OCI-LY7 (cell line): ENCODE measurements around the gene RPP25L. TPM values are rescaled to one million over a fixed set of nuclear protein-coding genes. Genes with fewer than 3 reads are reported as not detected.

Experiments
- BruUV-seq: library from RNA; stranded (reverse); fragments of 400-500 nt; replicated peaks from 2 replicates; lab custom pipeline; 2021; lab: Mats Ljungman, UMichigan
- CTCF ChIA-PET: fragments of 300-600 bp; sonication (Branson Sonifier 250); formaldehyde crosslinking; loops from one replicate; lab custom pipeline; 2022; ENCODE audit warnings: antibody characterized with exemption; ENCODE audit not compliant: unreplicated experiment; lab: Charles Lee
- POLR2A ChIA-PET: fragments of 300-600 bp; sonication (Branson Sonifier 250); formaldehyde crosslinking; loops from one replicate; lab custom pipeline; 2022; ENCODE audit warnings: antibody characterized with exemption; lab: Charles Lee
- DNase-seq: peaks from one replicate; pipeline ENCODE4 v3.0.0-alpha.2; 2015; ENCODE audit warnings: low spot score
- H2AFZ ChIP-seq: fragments of 200-600 bp; sonication (generic), shearing (Covaris generic); 2 replicates; pipeline ENCODE4 v1.6.1; 2014; ENCODE audit warnings: mild to moderate bottlenecking, antibody characterized with exemption, low read length, moderate library complexity
- H3K27ac ChIP-seq: fragments of 200-600 bp; sonication (generic); 2 replicates; pipeline ENCODE4 v1.5.1; 2014; ENCODE audit warnings: mixed run types, low read depth, mild to moderate bottlenecking, moderate library complexity, low read length, inconsistent platforms; ENCODE audit not compliant: poor library complexity, severe bottlenecking
- H3K36me3 ChIP-seq: fragments of 200-600 bp; sonication (generic); 2 replicates; pipeline ENCODE4 v1.6.1; 2014; ENCODE audit warnings: mild to moderate bottlenecking, antibody characterized with exemption, low read length, moderate library complexity, mixed read lengths; ENCODE audit not compliant: insufficient read depth
- H3K4me1 ChIP-seq: fragments of 200-600 bp; sonication (generic); 2 replicates; pipeline ENCODE4 v1.5.1; 2014; ENCODE audit warnings: mild to moderate bottlenecking, low read length; ENCODE audit not compliant: insufficient read depth, poor library complexity, severe bottlenecking
- H3K4me2 ChIP-seq: fragments of 200-600 bp; sonication (generic); 2 replicates; pipeline ENCODE4 v1.6.1; 2014; ENCODE audit warnings: mild to moderate bottlenecking, low read length
- H3K4me3 ChIP-seq: fragments of 200-600 bp; sonication (generic); 2 replicates; pipeline ENCODE4 v1.5.1; 2014; ENCODE audit warnings: mild to moderate bottlenecking, low read depth, low read length; ENCODE audit not compliant: poor library complexity, severe bottlenecking
- H3K79me2 ChIP-seq: fragments of 200-600 bp; sonication (generic); 2 replicates; pipeline ENCODE4 v1.6.1; 2016; ENCODE audit warnings: low read depth, mild to moderate bottlenecking, low read length, moderate library complexity, mixed read lengths; ENCODE audit not compliant: insufficient read depth
- H3K9me2 ChIP-seq: fragments of 200-600 bp; sonication (generic); 2 replicates; pipeline ENCODE4 v1.6.1; 2016; ENCODE audit warnings: mild to moderate bottlenecking, low read length, mixed read lengths; ENCODE audit not compliant: insufficient read depth
- H3K9me3 ChIP-seq: fragments of 200-600 bp; sonication (generic); 2 replicates; pipeline ENCODE4 v1.6.1; 2014; ENCODE audit warnings: mild to moderate bottlenecking, mixed run types, low read length, mixed read lengths
- H4K20me1 ChIP-seq: fragments of 200-600 bp; sonication (generic); 2 replicates; pipeline ENCODE4 v1.6.1; 2014; ENCODE audit warnings: mild to moderate bottlenecking, antibody characterized with exemption, low read length, moderate library complexity, mixed read lengths; ENCODE audit not compliant: insufficient read depth
- CTCF ChIP-seq: fragments of 200-600 bp; sonication (generic); conservative IDR thresholded peaks from 2 replicates; pipeline ENCODE4 v1.5.1; 2014; ENCODE audit warnings: mild to moderate bottlenecking, antibody characterized with exemption, low read length, moderate library complexity, mixed read lengths
- EZH2phosphoT487 ChIP-seq: fragments of 200-600 bp; sonication (generic); IDR thresholded peaks from 2 replicates; pipeline ENCODE4 v1.6.1; 2018; ENCODE audit warnings: low read depth, borderline replicate concordance, mild to moderate bottlenecking, mixed run types, antibody characterized with exemption, low read length, moderate library complexity, mixed read lengths
- intact Hi-C: fragments of 100-400 bp; cut with micrococcal nuclease; formaldehyde crosslinking; loops from one replicate; pipeline ENCODE4 v1.10.0; 2022; ENCODE audit not compliant: unreplicated experiment
- total RNA-seq, 2 experiments: library from RNA; depleted of rRNA in 1 of 2; stranded (reverse); fragments of >200 nt in 1 of 2; shearing (Covaris generic) in 1 of 2; gene quantifications; 2 replicates each; pipeline ENCODE4 v1.2.3, GENCODE V29; 2014 to 2022

The RPP25L gene
- total RNA-seq, 2 experiments from 2014 or later: 33.7 to 40.3 TPM

DNA sequence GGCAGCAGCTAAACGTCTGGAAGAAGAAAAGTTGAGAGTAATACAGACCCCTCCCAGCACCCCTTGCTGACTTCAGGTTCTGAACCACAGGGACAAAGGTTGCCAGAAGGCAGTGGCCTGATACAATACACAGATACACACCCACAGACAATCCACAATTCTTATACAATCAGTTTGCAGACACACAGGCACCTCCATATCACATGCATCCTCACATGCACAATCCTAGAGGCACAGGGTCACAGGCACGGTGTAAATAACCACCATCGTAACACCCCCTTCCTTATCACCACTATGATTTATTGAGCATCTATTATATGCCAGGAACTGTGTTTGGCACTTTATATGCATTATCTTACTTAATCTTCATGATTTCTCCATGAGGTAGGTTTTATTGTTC is 30.6 kb downstream of the RPP25L start:
- Histone ChIP-seq H3K27ac (no peak overlapping the region), H3K4me2 (no peak overlapping the region), H3K79me2 (no peaks in the 10 kb centered on the region), H2AFZ (no peak overlapping the region), H3K4me3 (no peak overlapping the region), H3K36me3 (no peaks in the 10 kb centered on the region), H3K9me3 (no peaks in the 10 kb centered on the region), H3K4me1 (no peaks in the 10 kb centered on the region), H3K9me2 (no peaks in the 10 kb centered on the region), H4K20me1 (no peaks in the 10 kb centered on the region)
- ChIA-PET CTCF (no interaction called here), POLR2A (no interaction called here)
- intact Hi-C loops: no loop called here
- no TSS peak for BruUV-seq
- no peak for DNase-seq
- TF ChIP-seq CTCF: no peak
- TF ChIP-seq EZH2phosphoT487: no peak

GRCh38 chr9:34580358-34580757 is 31.5 kb downstream of the RPP25L start:
- H3K79me2 ChIP-seq: no peaks in the 10 kb centered on the region
- H4K20me1 ChIP-seq: no peaks in the 10 kb centered on the region
- no peak overlapping the region for H3K4me2 ChIP-seq
- CTCF ChIA-PET: interaction anchor here (0.5 to 0.9 kb wide), 2 partner anchors 176 to 1489 kb away, joined by 3 read pairs; no protein-coding TSS in a partner anchor
- TF ChIP-seq EZH2phosphoT487 (no peak), CTCF (no peak)
- H2AFZ ChIP-seq: no peak overlapping the region
- no TSS peak for BruUV-seq
- no peaks in the 10 kb centered on the region for H3K4me1 ChIP-seq
- no peak overlapping the region for H3K27ac ChIP-seq
- intact Hi-C loops: no loop called here
- POLR2A ChIA-PET: no interaction called here
- no peak overlapping the region for H3K4me3 ChIP-seq
- DNase-seq: no peak
- H3K36me3 ChIP-seq: no peaks in the 10 kb centered on the region
- H3K9me2 ChIP-seq: no peaks in the 10 kb centered on the region
- H3K9me3 ChIP-seq: no peaks in the 10 kb centered on the region

DNA sequence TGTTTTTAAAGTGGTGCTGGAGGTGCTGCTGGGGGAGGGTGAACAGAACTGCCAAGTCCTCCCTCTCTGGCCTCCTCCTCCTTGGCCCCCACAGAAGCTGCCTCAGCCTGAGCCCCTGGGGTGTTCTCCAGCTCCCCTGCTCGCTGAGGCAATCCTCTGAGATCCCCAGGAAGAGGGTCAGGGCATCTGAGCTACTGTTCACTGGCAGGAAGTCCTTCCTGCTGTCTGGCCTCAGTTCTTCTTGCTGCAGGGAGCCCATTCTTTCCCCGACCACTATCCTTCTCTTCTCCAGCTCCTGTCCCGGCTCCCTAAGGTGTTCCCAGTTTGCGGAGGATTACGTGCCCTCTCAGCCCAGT is 32.1 kb downstream of the RPP25L start:
- Histone ChIP-seq H3K4me2 (no peak overlapping the region), H3K4me3 (no peak overlapping the region), H2AFZ (no peak overlapping the region), H3K36me3 (no peaks in the 10 kb centered on the region), H3K4me1 (no peaks in the 10 kb centered on the region), H3K79me2 (no peaks in the 10 kb centered on the region), H4K20me1 (no peaks in the 10 kb centered on the region), H3K9me3 (no peaks in the 10 kb centered on the region), H3K9me2 (no peaks in the 10 kb centered on the region), H3K27ac (no peak overlapping the region)
- POLR2A ChIA-PET: no interaction called here
- BruUV-seq: no TSS peak
- CTCF ChIA-PET: interaction anchor here (0.9 kb wide), 1 partner anchor 176 kb away, joined by 3 read pairs; no protein-coding TSS in a partner anchor
- intact Hi-C loops: no loop called here
- TF ChIP-seq EZH2phosphoT487 (no peak), CTCF (no peak)
- no peak for DNase-seq
